Measurements from ENCODE around the gene ATP12A. TPM values are rescaled to one million over a fixed set of nuclear protein-coding genes. Genes with fewer than 3 reads are reported as not detected.
A peak's percentile ranks its signal among the peaks of the same experiment; 100 is the strongest.

The ATP12A gene
- total RNA-seq, 2 experiments from 2014 or later = 0.07 to 0.10 TPM

- intact Hi-C loops (cut with micrococcal nuclease) = loop anchor here (10.0 kb wide), 2 partner anchors 223 to 253 kb away; no protein-coding TSS in a partner anchor
- Mint-ChIP-seq H3K4me1 (ENCODE audit: low read depth) (peaks cover 5% of the 10 kb centered on the region), H3K27me3 (peaks cover 22% of the 10 kb centered on the region), H3K36me3 (no peaks in the 10 kb centered on the region), H3K4me3 (no peak overlapping the region), H3K9me3 (no peaks in the 10 kb centered on the region), H3K27ac (no peak overlapping the region)
- DNase-seq = no peak
- CTCF ChIA-PET = interaction anchor here (1.4 to 1.5 kb wide), 2 partner anchors 9 to 14 kb away, joined by 4 read pairs; no protein-coding TSS in a partner anchor
- POLR2A ChIA-PET = no interaction called here
Observed at GRCh38 chr13:24741791-24742190, 61.6 kb downstream of the ATP12A start.

- ChIA-PET POLR2A (no interaction called here), CTCF (interaction anchor here (1.1 to 1.5 kb wide), 2 partner anchors 15 to 60 kb away, joined by 3 to 4 read pairs; no protein-coding TSS in a partner anchor)
- H3K36me3 Mint-ChIP-seq = no peaks in the 10 kb centered on the region
- intact Hi-C loops (cut with micrococcal nuclease) = loop anchor here (10.0 kb wide), 2 partner anchors 223 to 253 kb away; no protein-coding TSS in a partner anchor
- H3K4me1 Mint-ChIP-seq (ENCODE audit: low read depth) = peaks cover 9% of the 10 kb centered on the region
- no peaks in the 10 kb centered on the region for H3K9me3 Mint-ChIP-seq
- no peak overlapping the region for H3K27ac Mint-ChIP-seq
- no peak overlapping the region for H3K4me3 Mint-ChIP-seq
- no peak for DNase-seq
- H3K27me3 Mint-ChIP-seq = peaks cover 26% of the 10 kb centered on the region
Observed at GRCh38 chr13:24742294-24742693, 62.1 kb downstream of the ATP12A start.

- Mint-ChIP-seq H3K36me3 (no peaks in the 10 kb centered on the region), H3K4me1 (ENCODE audit: low read depth) (peaks cover 13% of the 10 kb centered on the region), H3K27me3 (peaks cover 29% of the 10 kb centered on the region), H3K4me3 (no peak overlapping the region), H3K27ac (no peak overlapping the region), H3K9me3 (no peaks in the 10 kb centered on the region)
- CTCF ChIA-PET = interaction anchor here (1.1 to 1.5 kb wide), 2 partner anchors 16 to 60 kb away, joined by 3 to 4 read pairs; no protein-coding TSS in a partner anchor
- POLR2A ChIA-PET = no interaction called here
- DNase-seq = no peak
- intact Hi-C loops (cut with micrococcal nuclease) = loop anchor here (10.0 kb wide), 2 partner anchors 222 to 252 kb away; no protein-coding TSS in a partner anchor
Observed at GRCh38 chr13:24742977-24743376, 62.8 kb downstream of the ATP12A start.

- peaks cover 36% of the 10 kb centered on the region for H3K27me3 Mint-ChIP-seq
- H3K4me1 Mint-ChIP-seq (ENCODE audit: low read depth) = peaks cover 15% of the 10 kb centered on the region
- intact Hi-C loops (cut with micrococcal nuclease) = loop anchor here (10.0 kb wide), 2 partner anchors 221 to 251 kb away; no protein-coding TSS in a partner anchor
- CTCF ChIA-PET = no interaction called here
- POLR2A ChIA-PET = no interaction called here
- DNase-seq = no peak
- no peaks in the 10 kb centered on the region for H3K36me3 Mint-ChIP-seq
- H3K27ac Mint-ChIP-seq = no peak overlapping the region
- H3K9me3 Mint-ChIP-seq = no peaks in the 10 kb centered on the region
- H3K4me3 Mint-ChIP-seq = no peak overlapping the region
Observed at GRCh38 chr13:24744247-24744646, 64.0 kb downstream of the ATP12A start.

- no peak overlapping the region for H3K27ac Mint-ChIP-seq
- peaks cover 41% of the 10 kb centered on the region for H3K27me3 Mint-ChIP-seq
- no peaks in the 10 kb centered on the region for H3K9me3 Mint-ChIP-seq
- H3K4me3 Mint-ChIP-seq = no peak overlapping the region
- POLR2A ChIA-PET = no interaction called here
- no peak for DNase-seq
- no peaks in the 10 kb centered on the region for H3K36me3 Mint-ChIP-seq
- intact Hi-C loops (cut with micrococcal nuclease) = loop anchor here (10.0 kb wide), 2 partner anchors 219 to 249 kb away; no protein-coding TSS in a partner anchor
- peaks cover 15% of the 10 kb centered on the region for H3K4me1 Mint-ChIP-seq (ENCODE audit: low read depth)
- CTCF ChIA-PET = interaction anchor here (1.0 kb wide), 1 partner anchor 51 kb away, joined by 3 read pairs; no protein-coding TSS in a partner anchor
Observed at GRCh38 chr13:24745516-24745860, 65.3 kb downstream of the ATP12A start.

GRCh38 chr13:24745861-24746617 is 65.8 kb downstream of the ATP12A start:
- intact Hi-C loops (cut with micrococcal nuclease) = loop anchor here (10.0 kb wide), 2 partner anchors 219 to 249 kb away; no protein-coding TSS in a partner anchor
- DNase-seq = no peak
- Mint-ChIP-seq H3K4me3 (no peak overlapping the region), H3K36me3 (no peaks in the 10 kb centered on the region), H3K9me3 (no peaks in the 10 kb centered on the region), H3K27ac (no peak overlapping the region), H3K4me1 (ENCODE audit: low read depth) (peaks cover 15% of the 10 kb centered on the region), H3K27me3 (peaks cover 46% of the 10 kb centered on the region)
- ChIA-PET CTCF (interaction anchor here (1.0 kb wide), 1 partner anchor 51 kb away, joined by 3 read pairs; no protein-coding TSS in a partner anchor), POLR2A (no interaction called here)

- Mint-ChIP-seq H3K9me3 (no peaks in the 10 kb centered on the region), H3K27me3 (peaks cover 46% of the 10 kb centered on the region), H3K36me3 (no peaks in the 10 kb centered on the region), H3K27ac (no peak overlapping the region), H3K4me1 (ENCODE audit: low read depth) (peaks cover 15% of the 10 kb centered on the region), H3K4me3 (peak overlapping the region; percentile 45)
- no peak for DNase-seq
- CTCF ChIA-PET = interaction anchor here (0.6 to 1.0 kb wide), 3 partner anchors 52 to 222 kb away, joined by 3 to 5 read pairs (median 3); no protein-coding TSS in a partner anchor
- intact Hi-C loops (cut with micrococcal nuclease) = loop anchor here (10.0 kb wide), 2 partner anchors 218 to 248 kb away; no protein-coding TSS in a partner anchor
- POLR2A ChIA-PET = interaction anchor here (0.6 kb wide), 1 partner anchor 176 kb away, joined by 3 read pairs; no protein-coding TSS in a partner anchor
Observed at GRCh38 chr13:24746618-24747247, 66.5 kb downstream of the ATP12A start.

GRCh38 chr13:24747248-24748060 is 67.2 kb downstream of the ATP12A start:
- DNase-seq = peak; percentile 37
- intact Hi-C loops (cut with micrococcal nuclease) = loop anchor here (10.0 kb wide), 2 partner anchors 217 to 247 kb away; no protein-coding TSS in a partner anchor
- ChIA-PET CTCF (interaction anchor here (0.6 to 1.0 kb wide), 2 partner anchors 55 to 221 kb away, joined by 3 to 5 read pairs; no protein-coding TSS in a partner anchor), POLR2A (interaction anchor here (0.6 kb wide), 1 partner anchor 177 kb away, joined by 3 read pairs; no protein-coding TSS in a partner anchor)
- H3K36me3 Mint-ChIP-seq = no peaks in the 10 kb centered on the region
- no peak overlapping the region for H3K27ac Mint-ChIP-seq
- peak overlapping the region; percentile 64 for H3K4me3 Mint-ChIP-seq
- peaks cover 46% of the 10 kb centered on the region for H3K27me3 Mint-ChIP-seq
- H3K9me3 Mint-ChIP-seq = no peaks in the 10 kb centered on the region
- peaks cover 15% of the 10 kb centered on the region for H3K4me1 Mint-ChIP-seq (ENCODE audit: low read depth)

- Mint-ChIP-seq H3K27ac (no peak overlapping the region), H3K4me1 (ENCODE audit: low read depth) (peaks cover 15% of the 10 kb centered on the region), H3K36me3 (no peaks in the 10 kb centered on the region), H3K9me3 (no peaks in the 10 kb centered on the region), H3K27me3 (peaks cover 44% of the 10 kb centered on the region), H3K4me3 (peak overlapping the region; percentile 64)
- no peak for DNase-seq
- CTCF ChIA-PET = interaction anchor here (0.6 kb wide), 1 partner anchor 18 kb away, joined by 3 read pairs; no protein-coding TSS in a partner anchor
- POLR2A ChIA-PET = no interaction called here
- intact Hi-C loops (cut with micrococcal nuclease) = loop anchor here (10.0 kb wide), 2 partner anchors 217 to 247 kb away; no protein-coding TSS in a partner anchor
Observed at GRCh38 chr13:24748061-24748400, 67.8 kb downstream of the ATP12A start.

- Mint-ChIP-seq H3K36me3 (no peaks in the 10 kb centered on the region), H3K4me3 (no peak overlapping the region), H3K9me3 (no peaks in the 10 kb centered on the region), H3K27ac (no peak overlapping the region), H3K27me3 (peaks cover 7% of the 10 kb centered on the region), H3K4me1 (ENCODE audit: low read depth) (no peaks in the 10 kb centered on the region)
- CTCF ChIA-PET = no interaction called here
- intact Hi-C loops (cut with micrococcal nuclease) = no loop called here
- DNase-seq = no peak
- POLR2A ChIA-PET = no interaction called here
Observed at GRCh38 chr13:24759197-24759596, 79.0 kb downstream of the ATP12A start.

Measured in activated CD4-positive, alpha-beta memory T cell treated with anti-CD3 and anti-CD28 coated beads for 36 hours (primary cell).